ENCODE measurements around the gene PDZD2. TPM values are rescaled to one million over a fixed set of nuclear protein-coding genes. Genes with fewer than 3 reads are reported as not detected.

PDZD2 gene
- total RNA-seq, 1 donor from 2014 or later = 70.9 TPM

DNA sequence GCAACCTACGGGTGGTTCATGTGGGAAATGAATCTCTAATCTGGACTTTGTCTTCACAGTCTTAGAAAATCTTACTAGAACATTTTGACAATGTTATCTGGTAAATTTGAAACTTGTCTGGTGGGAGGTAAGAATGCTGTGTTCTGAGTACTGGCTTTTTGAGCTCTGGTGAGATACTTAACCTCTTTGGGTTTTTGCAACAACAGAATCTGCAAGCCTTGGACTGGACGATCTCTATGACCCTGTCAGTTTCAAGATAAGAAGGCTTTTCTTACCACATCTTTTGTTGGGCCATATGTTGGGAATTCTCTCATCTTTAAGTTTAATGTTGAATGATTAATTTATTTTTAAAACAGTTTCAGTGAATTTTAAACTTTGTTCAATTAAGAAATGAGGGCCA, 422.3 kb downstream of the PDZD2 start:
- H3K4me1 ChIP-seq = peaks cover 3% of the 10 kb centered on the region
- peaks cover 24% of the 10 kb centered on the region for H3K36me3 ChIP-seq
- DNase-seq (no peak), ATAC-seq (no peak)
- no peak overlapping the region for H3K27ac ChIP-seq
- intact Hi-C loops (cut with DNase I) = no loop called here
- H3K27me3 ChIP-seq = no peaks in the 10 kb centered on the region
- no peak overlapping the region for H3K4me3 ChIP-seq
- H3K9me3 ChIP-seq = no peaks in the 10 kb centered on the region
- no peak for TF ChIP-seq CTCF (IDR thresholded peaks at IDR 0.05)

GRCh38 chr5:32066448-32066847, 427.5 kb downstream of the PDZD2 start:
- Histone ChIP-seq H3K27ac (no peak overlapping the region), H3K27me3 (no peaks in the 10 kb centered on the region), H3K4me1 (no peaks in the 10 kb centered on the region), H3K9me3 (no peaks in the 10 kb centered on the region), H3K4me3 (no peak overlapping the region), H3K36me3 (peaks cover 20% of the 10 kb centered on the region)
- ATAC-seq (no peak), DNase-seq (no peak)
- intact Hi-C loops (cut with DNase I) = no loop called here
- no peak for TF ChIP-seq CTCF (IDR thresholded peaks at IDR 0.05)

GRCh38 chr5:32067774-32068470, 429.0 kb downstream of the PDZD2 start:
- Histone ChIP-seq H3K4me3 (no peak overlapping the region), H3K36me3 (peaks cover 10% of the 10 kb centered on the region), H3K4me1 (no peaks in the 10 kb centered on the region), H3K27ac (no peak overlapping the region), H3K27me3 (no peaks in the 10 kb centered on the region), H3K9me3 (no peaks in the 10 kb centered on the region)
- ATAC-seq = no peak
- intact Hi-C loops (cut with DNase I) = no loop called here
- no peak for DNase-seq
- TF ChIP-seq CTCF (IDR thresholded peaks at IDR 0.05) = no peak

DNA sequence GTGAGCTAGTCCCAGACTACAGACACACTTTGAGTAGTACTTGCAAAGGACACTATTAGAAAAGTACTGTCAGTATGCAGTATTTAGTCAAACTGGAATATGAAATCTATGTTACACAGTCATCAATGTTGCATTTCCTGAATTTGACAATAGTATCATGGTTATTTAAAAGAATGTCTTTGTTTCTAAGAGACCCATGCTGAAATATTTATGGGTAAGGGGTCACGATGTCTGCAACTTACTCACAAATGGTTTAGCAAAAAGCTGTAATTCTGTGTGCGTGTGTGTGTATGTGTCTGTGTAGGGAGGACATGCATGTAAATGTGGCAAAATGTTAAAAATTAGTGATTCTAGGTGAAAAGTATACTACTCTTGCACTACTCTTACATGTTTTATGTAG, 429.6 kb downstream of the PDZD2 start:
- H3K4me3 ChIP-seq = no peak overlapping the region
- peaks cover 9% of the 10 kb centered on the region for H3K36me3 ChIP-seq
- no peaks in the 10 kb centered on the region for H3K4me1 ChIP-seq
- DNase-seq (no peak), ATAC-seq (no peak)
- intact Hi-C loops (cut with DNase I) = no loop called here
- no peaks in the 10 kb centered on the region for H3K9me3 ChIP-seq
- H3K27me3 ChIP-seq = no peaks in the 10 kb centered on the region
- no peak for TF ChIP-seq CTCF (IDR thresholded peaks at IDR 0.05)
- no peak overlapping the region for H3K27ac ChIP-seq

- H3K9me3 ChIP-seq = no peaks in the 10 kb centered on the region
- H3K36me3 ChIP-seq = peaks cover 16% of the 10 kb centered on the region
- H3K4me1 ChIP-seq = no peaks in the 10 kb centered on the region
- TF ChIP-seq CTCF (IDR thresholded peaks at IDR 0.05) = no peak
- DNase-seq (no peak), ATAC-seq (no peak)
- no peak overlapping the region for H3K4me3 ChIP-seq
- no peak overlapping the region for H3K27ac ChIP-seq
- intact Hi-C loops (cut with DNase I) = no loop called here
- no peaks in the 10 kb centered on the region for H3K27me3 ChIP-seq
These were observed 430.5 kb downstream of the PDZD2 start for GRCh38 chr5:32069396-32069795.

Data from upper lobe of right lung (tissue), 1 donor.